DMS53 (cell line): ENCODE results near the gene PDCD11.
"Not testable (repeated sequence)": the region's sequence is repeated elsewhere in the genome, so short reads cannot be mapped to it uniquely, and the experiment has no call there.

ENCODE experiments used
- DNase-seq: peaks from one replicate; lab custom pipeline; 2025; lab: John Stamatoyannopoulos, UW

The PDCD11 gene

DNA sequence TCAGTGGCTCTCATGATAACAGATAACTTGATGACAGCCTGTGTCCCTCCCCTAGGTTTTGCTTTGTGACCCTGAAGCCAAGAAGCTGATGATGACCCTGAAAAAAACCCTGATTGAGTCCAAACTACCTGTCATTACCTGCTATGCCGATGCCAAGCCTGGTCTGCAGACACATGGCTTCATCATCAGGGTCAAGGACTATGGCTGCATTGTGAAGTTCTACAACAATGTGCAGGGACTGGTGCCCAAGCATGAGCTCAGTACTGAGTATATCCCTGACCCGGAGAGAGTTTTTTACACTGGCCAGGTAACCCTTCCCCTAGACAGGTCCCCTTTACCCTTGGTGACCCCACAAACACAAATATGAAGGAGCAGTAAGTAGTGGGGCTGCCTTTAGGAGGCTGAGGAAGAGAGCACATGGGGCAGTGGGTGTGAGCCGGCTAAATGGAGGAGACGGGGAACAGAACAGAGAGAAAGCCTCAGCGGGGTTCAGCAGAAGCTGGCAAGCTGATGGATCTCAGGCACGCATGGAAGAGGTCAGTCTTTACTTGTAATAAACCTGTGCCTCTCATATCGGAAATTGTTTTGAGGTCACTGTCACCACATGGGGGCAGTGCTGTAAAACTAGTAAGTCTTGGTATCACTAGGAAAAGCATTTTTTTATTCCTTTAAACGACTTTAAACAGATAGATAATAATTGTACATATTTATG is 20.2 kb downstream of the PDCD11 start:
- peak; percentile 86 for DNase-seq

- not testable (repeated sequence) for DNase-seq
These were observed 20.7 kb downstream of the PDCD11 start for GRCh38 chr10:103417148-103417469.

DNA sequence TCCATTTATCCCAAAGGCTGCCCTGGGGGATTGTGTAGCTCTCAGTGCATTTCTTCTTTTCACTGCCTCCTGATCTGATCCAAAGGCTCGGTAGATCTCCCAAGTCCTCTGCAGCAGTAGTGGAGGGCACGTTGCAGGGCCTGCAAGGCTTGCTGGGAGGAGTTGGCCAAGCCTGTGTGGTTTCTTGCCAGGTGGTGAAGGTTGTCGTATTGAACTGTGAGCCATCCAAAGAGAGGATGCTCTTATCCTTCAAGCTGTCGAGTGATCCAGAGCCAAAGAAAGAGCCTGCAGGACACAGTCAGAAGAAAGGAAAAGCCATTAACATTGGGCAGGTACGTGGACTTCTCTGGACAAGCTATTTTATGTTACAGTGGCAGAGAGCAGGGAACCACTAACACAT is 21.2 kb downstream of the PDCD11 start:
- no peak for DNase-seq

DNA sequence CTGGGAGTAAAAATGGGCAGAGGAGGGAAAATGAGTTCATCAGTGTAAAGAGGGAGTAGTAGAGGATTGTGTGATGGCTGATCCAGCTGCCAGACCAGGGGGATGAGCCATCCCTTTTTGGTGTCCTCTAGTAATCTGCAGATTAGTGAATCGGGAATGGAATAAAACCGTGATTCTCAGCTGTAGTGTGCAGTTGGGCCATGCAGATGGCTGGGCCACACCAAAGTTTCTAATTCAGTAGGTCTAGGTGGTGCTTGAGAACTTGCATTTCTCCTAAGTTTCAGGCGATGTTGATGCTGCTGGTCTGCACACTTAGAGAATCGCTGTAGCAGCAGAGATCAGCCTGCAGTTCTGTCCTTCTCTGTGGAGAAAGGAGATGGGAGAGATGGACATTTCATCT is 22.7 kb downstream of the PDCD11 start:
- no peak for DNase-seq

GRCh38 chr10:103423748-103424147 is 27.3 kb downstream of the PDCD11 start:
- no peak for DNase-seq

DNA sequence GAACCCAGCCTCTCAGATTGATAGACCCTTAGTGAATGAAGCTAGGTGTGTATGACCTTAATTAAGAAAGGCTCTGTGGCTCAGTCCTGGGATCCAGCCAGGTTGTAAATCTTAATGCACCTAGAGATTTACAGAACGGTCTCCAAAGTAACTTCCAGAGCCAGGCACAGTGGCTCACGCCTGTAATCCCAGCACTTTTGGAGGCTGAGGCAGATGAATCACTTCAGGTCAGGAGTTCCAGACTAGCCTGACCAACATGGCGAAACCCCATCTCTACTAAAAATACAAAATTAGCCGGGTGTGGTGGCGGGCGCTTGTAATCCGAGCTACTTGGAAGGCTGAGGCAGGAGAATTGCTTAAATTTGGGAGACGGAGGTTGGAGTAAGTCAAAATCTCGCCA is 31.4 kb downstream of the PDCD11 start:
- no peak for DNase-seq

DNA sequence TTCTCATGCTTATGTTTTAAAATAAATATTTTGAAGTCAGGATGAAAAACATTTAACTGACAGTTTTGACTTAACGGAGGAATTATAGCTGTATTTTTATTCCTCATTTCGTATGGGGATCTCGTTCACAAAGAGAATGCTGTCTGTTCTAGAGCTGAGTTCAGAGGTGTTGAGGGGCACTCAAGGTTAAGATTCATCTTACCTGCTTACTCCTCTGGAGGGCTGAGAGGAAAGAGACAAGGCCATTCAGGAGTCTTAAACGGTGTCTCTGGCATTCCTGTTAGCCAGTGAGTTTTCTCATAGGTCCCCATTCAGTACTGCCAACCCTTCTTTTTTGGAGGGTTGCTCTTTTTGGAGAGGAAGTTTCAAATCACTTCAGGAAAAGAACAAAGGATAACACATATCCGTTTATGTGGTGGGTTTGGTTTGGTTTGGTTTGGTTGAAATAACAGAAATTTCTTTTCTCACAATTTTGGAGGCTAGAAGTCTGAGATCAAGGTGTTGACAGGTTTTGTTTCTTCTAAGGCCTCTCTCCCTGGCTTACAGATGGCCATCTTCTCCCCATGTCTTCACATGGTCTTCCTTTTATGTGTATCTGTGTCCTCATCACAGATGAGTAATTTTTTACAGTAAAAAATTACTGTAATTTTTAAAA is 32.7 kb downstream of the PDCD11 start:
- no peak for DNase-seq

- no peak for DNase-seq
These were observed 33.2 kb downstream of the PDCD11 start for GRCh38 chr10:103429647-103430046.

GRCh38 chr10:103431902-103432301 is 35.5 kb downstream of the PDCD11 start:
- DNase-seq, result peak; percentile 39

- no peak for DNase-seq
These were observed 37.4 kb downstream of the PDCD11 start for GRCh38 chr10:103433858-103434257.

- DNase-seq, result no peak
These were observed 43.4 kb downstream of the PDCD11 start for GRCh38 chr10:103439776-103440175.

DNA sequence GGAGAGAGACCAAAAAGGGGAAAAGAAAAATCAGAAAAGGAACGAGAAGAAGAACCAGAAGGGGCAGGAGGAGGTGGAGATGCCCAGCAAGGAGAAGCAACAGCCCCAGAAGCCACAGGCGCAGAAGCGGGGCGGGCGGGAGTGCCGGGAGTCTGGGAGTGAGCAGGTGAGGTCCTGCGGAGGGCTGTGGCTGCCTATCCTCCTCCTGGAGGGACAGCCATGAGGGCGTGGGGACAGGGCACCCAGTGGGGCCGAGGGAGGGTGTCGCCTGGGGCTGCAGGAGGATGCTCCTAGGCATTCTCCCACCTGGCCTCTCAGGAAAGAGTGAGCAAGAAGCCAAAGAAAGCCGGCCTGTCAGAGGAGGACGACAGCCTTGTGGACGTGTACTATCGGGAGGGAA is 44.0 kb downstream of the PDCD11 start:
- no peak for DNase-seq

GRCh38 chr10:103441206-103441605 is 44.8 kb downstream of the PDCD11 start:
- DNase-seq, result no peak

DNA sequence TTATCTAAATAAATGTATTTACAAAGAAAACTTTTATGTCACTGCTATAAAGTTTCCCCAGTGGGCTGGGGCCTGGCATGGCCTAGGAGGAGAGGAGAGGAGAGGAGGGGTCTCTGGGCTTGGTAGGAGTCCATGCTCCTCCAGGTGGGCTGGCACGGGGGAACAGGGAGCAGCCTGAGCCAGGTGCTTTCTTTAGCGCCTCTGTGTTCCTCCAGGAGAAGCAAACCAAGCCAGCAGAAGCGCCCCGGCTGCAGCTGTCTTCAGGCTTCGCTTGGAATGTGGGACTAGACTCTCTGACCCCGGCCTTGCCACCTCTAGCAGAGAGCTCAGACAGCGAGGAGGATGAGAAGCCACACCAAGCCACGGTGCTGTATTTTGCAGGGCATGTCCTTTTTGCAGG is 45.2 kb downstream of the PDCD11 start:
- DNase-seq, result no peak

- no peak for DNase-seq
These were observed 45.6 kb downstream of the PDCD11 start for GRCh38 chr10:103442031-103442461.

GRCh38 chr10:103443475-103444185 is 47.2 kb downstream of the PDCD11 start:
- DNase-seq, result no peak

GRCh38 chr10:103444478-103444877 is 48.1 kb downstream of the PDCD11 start:
- DNase-seq, result no peak

- DNase-seq, result no peak
These were observed 48.9 kb downstream of the PDCD11 start for GRCh38 chr10:103445366-103445765.

DNA sequence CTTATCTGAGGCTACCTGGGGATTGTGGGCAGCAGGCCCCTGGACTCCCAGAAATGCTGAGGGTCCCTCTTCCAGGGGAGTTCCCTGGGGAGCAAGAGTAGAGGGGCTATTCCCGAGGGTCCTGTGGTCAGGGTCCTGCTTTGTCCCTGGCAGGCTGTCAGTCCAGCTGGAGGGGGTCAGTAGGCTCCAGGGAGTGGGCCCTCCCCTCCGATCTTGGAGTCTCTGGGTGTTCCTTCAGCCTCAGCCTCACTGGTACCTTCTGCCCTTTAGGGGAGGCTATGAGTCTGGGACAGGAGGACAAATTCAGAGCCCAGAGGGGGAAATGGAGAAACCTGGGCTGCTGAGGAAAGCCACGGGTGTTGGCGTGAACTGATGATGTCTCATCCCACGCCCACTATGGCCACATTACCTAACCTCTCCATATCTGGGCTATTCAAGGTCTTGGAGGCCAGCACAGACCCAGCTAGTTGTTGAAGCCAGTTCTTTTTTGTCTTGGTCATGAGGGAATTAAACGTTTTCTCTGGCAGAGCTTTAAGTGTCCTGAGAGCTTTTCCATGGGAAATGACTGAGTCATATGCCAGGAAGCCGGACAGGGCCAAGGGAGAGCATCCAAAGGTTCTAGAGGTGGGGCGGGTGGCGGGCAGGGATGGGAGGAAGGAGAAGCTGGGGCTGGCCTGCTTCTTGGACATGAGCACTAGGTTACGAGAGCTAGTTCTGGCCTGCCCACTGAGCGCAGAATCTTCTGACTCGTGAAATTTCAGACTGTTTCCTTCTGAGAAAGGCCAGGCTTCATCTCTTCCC is 49.5 kb downstream of the PDCD11 start:
- DNase-seq, result no peak

DNA sequence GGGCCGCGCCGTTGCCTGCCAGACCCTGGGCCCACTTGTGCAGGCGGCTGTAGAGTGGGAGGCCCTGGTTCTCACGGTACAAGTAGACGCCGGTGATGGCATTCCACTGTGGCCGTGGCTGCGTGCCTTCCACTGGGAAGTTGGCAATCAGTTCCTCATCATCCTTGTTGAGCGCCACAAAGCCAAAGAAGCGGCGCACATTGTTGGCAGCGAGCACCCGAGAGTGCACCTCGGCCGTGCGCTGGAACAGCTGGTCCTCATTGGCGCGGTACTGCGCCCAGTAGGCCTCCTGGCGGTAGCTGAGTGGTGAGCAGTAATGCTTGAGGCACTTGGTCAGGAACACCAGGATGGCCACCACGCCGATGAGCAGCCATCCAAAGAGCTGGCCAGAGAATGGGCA is 50.8 kb downstream of the PDCD11 start:
- DNase-seq, result no peak

DNA sequence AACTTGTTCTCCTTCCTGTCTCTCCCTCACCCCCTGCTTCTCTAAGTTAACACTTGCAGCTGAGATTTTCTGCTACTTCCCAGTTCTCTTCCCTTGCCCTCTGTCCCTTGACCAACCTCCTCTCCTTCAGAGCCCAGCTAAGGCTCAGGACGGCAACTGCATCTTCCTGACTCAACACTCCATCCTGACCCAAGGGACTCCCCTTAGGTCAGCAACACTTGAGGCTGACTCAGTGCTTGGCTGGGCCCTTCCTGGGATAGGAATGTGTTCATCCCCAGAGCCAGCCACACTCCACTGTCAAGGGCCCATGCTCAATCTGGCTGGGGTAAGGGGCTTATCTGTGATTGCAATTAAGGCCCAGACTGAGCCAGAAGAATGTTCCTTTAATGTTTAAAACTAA is 52.3 kb downstream of the PDCD11 start:
- DNase-seq, result no peak
